Neural progenitor cell (in vitro differentiated cells): ENCODE measurements around the gene WDR1. TPM values are rescaled to one million over a fixed set of nuclear protein-coding genes. Genes with fewer than 3 reads are reported as not detected.

Source experiments
- DNase-seq: peaks from one replicate; pipeline ENCODE4 v3.0.0-alpha.2; 2016; ENCODE audit warnings: low spot score
- H2AFZ ChIP-seq: fragments of 200-600 bp; sonication (generic); replicated peaks from 2 replicates; pipeline ENCODE4 v1.6.1; 2016; ENCODE audit warnings: antibody characterized with exemption
- H3F3A ChIP-seq: fragments of 200-600 bp; sonication (generic); 2 replicates; pipeline ENCODE4 v1.6.1; 2016; ENCODE audit warnings: antibody characterized with exemption, low read depth
- H3K27ac ChIP-seq: fragments of 200-600 bp; sonication (generic); 2 replicates; pipeline ENCODE4 v1.5.1; 2016; ENCODE audit warnings: mild to moderate bottlenecking
- H3K27me3 ChIP-seq: fragments of 200-600 bp; sonication (generic); 2 replicates; pipeline ENCODE4 v1.6.1; 2016; ENCODE audit warnings: mild to moderate bottlenecking, moderate library complexity
- H3K36me3 ChIP-seq: fragments of 200-600 bp; sonication (generic); 2 replicates; pipeline ENCODE4 v1.5.1; 2016
- H3K4me1 ChIP-seq: fragments of 200-600 bp; sonication (generic); 2 replicates; pipeline ENCODE4 v1.6.1; 2016; ENCODE audit warnings: mixed run types
- H3K4me2 ChIP-seq: fragments of 200-600 bp; sonication (generic); 2 replicates; pipeline ENCODE4 v1.6.1; 2016
- H3K4me3 ChIP-seq: fragments of 200-600 bp; sonication (generic); 2 replicates; pipeline ENCODE4 v1.5.1; 2016
- H3K79me2 ChIP-seq: fragments of 200-600 bp; sonication (generic); 2 replicates; pipeline ENCODE4 v1.6.1; 2016; ENCODE audit warnings: low read depth
- H3K9ac ChIP-seq: fragments of 200-600 bp; sonication (generic); 2 replicates; pipeline ENCODE4 v1.6.1; 2016
- H3K9me3 ChIP-seq: fragments of 200-600 bp; sonication (generic); 2 replicates; pipeline ENCODE4 v1.5.1; 2016; ENCODE audit warnings: low read depth
- H4K20me1 ChIP-seq: fragments of 200-600 bp; sonication (generic); 2 replicates; pipeline ENCODE4 v1.6.1; 2016; ENCODE audit warnings: low read depth
- H3K27ac Mint-ChIP-seq: 3 replicates; pipeline ENCODE4 v1.8.0; 2021; ENCODE audit warnings: mixed read lengths
- H3K27me3 Mint-ChIP-seq: 2 replicates; pipeline ENCODE4 v1.8.0; 2022; ENCODE audit warnings: low read depth, mild to moderate bottlenecking, inconsistent platforms, moderate library complexity, mixed read lengths; ENCODE audit not compliant: insufficient read depth
- H3K36me3 Mint-ChIP-seq: 3 replicates; pipeline ENCODE4 v1.8.0; 2021; ENCODE audit warnings: mixed read lengths
- H3K4me1 Mint-ChIP-seq: 3 replicates; pipeline ENCODE4 v1.8.0; 2021; ENCODE audit warnings: mixed read lengths
- H3K4me3 Mint-ChIP-seq: 3 replicates; pipeline ENCODE4 v1.8.0; 2021; ENCODE audit warnings: mild to moderate bottlenecking, moderate library complexity, mixed read lengths
- H3K9me3 Mint-ChIP-seq: 3 replicates; pipeline ENCODE4 v1.8.0; 2020; ENCODE audit warnings: mixed read lengths
- CTCF ChIP-seq: fragments of 200-600 bp; sonication (generic); IDR thresholded peaks from 2 replicates; pipeline ENCODE4 v1.5.1; 2017; ENCODE audit warnings: antibody characterized with exemption, mild to moderate bottlenecking
- EZH2 ChIP-seq: fragments of 200-600 bp; sonication (generic); IDR thresholded peaks from 2 replicates; pipeline ENCODE4 v1.6.1; 2017; ENCODE audit warnings: antibody characterized with exemption, mild to moderate bottlenecking, moderate library complexity
- EZH2phosphoT487 ChIP-seq: fragments of 200-600 bp; sonication (generic); IDR thresholded peaks from 2 replicates; pipeline ENCODE4 v1.6.1; 2017; ENCODE audit warnings: antibody characterized with exemption
- total RNA-seq: library from RNA; depleted of rRNA; stranded (reverse); fragments of >200 nt; gene quantifications from 2 replicates; pipeline ENCODE4 v1.2.3, GENCODE V29; 2015; ENCODE audit warnings: low replicate concordance

Gene WDR1
- total RNA-seq, 1 donor from 2014 or later: 83.1 TPM

- Histone ChIP-seq H3K4me1 (peaks cover 4% of the 10 kb centered on the region), H3K4me2 (no peak overlapping the region), H4K20me1 (no peaks in the 10 kb centered on the region), H3K27ac (no peak overlapping the region), H3K9me3 (no peaks in the 10 kb centered on the region), H3K9ac (no peak overlapping the region), H3K79me2 (no peaks in the 10 kb centered on the region), H2AFZ (no peak overlapping the region), H3F3A (no peaks in the 10 kb centered on the region), H3K36me3 (no peaks in the 10 kb centered on the region), H3K27me3 (no peaks in the 10 kb centered on the region), H3K4me3 (no peak overlapping the region)
- peaks cover 14% of the 10 kb centered on the region for H3K4me1 Mint-ChIP-seq
- no peak overlapping the region for H3K27ac Mint-ChIP-seq
- H3K36me3 Mint-ChIP-seq: no peaks in the 10 kb centered on the region
- H3K4me3 Mint-ChIP-seq: no peak overlapping the region
- H3K27me3 Mint-ChIP-seq: peaks cover 13% of the 10 kb centered on the region
- H3K9me3 Mint-ChIP-seq: peaks cover 2% of the 10 kb centered on the region
- no peak for DNase-seq
- TF ChIP-seq EZH2 (no peak), EZH2phosphoT487 (no peak), CTCF (no peak)
These were observed 79.7 kb downstream of the WDR1 start for GRCh38 chr4:10036807-10037342.

DNA sequence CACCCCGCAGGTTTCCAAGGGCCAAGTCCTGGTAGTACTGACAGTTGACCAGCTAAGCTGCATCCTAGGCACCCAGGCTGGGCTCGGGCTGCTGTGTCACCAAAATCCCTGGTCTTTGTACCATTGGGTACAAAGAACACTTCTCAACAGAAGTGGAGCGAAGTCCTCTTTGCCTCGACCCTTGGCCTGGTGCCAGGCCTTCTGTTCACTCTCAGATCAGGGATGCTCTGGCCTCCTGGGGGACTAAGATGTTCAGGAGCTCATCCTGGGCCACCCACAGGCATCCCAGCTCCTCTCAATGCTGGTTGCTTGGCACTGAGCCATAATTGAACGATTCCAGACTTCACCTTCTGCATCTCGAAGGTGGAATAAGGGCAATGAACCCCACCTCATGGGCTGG, 81.5 kb downstream of the WDR1 start:
- Histone ChIP-seq H3K79me2 (no peaks in the 10 kb centered on the region), H3K9ac (no peak overlapping the region), H3K4me1 (peaks cover 13% of the 10 kb centered on the region), H3K27me3 (no peaks in the 10 kb centered on the region), H3K4me2 (no peak overlapping the region), H2AFZ (no peak overlapping the region), H3K4me3 (no peak overlapping the region), H3F3A (no peaks in the 10 kb centered on the region), H4K20me1 (no peaks in the 10 kb centered on the region), H3K27ac (no peak overlapping the region), H3K36me3 (no peaks in the 10 kb centered on the region), H3K9me3 (no peaks in the 10 kb centered on the region)
- DNase-seq: no peak
- Mint-ChIP-seq H3K4me1 (peaks cover 29% of the 10 kb centered on the region), H3K9me3 (peaks cover 2% of the 10 kb centered on the region), H3K27me3 (peaks cover 7% of the 10 kb centered on the region), H3K27ac (no peak overlapping the region), H3K4me3 (no peak overlapping the region), H3K36me3 (no peaks in the 10 kb centered on the region)
- TF ChIP-seq EZH2phosphoT487 (no peak), CTCF (no peak), EZH2 (no peak)

- Histone ChIP-seq H4K20me1 (no peaks in the 10 kb centered on the region), H3K36me3 (no peaks in the 10 kb centered on the region), H3K79me2 (no peaks in the 10 kb centered on the region), H3K4me2 (no peak overlapping the region), H3F3A (no peaks in the 10 kb centered on the region), H3K4me3 (no peak overlapping the region), H3K9me3 (no peaks in the 10 kb centered on the region), H3K4me1 (peaks cover 13% of the 10 kb centered on the region), H3K27ac (no peak overlapping the region), H2AFZ (no peak overlapping the region), H3K27me3 (no peaks in the 10 kb centered on the region), H3K9ac (no peak overlapping the region)
- Mint-ChIP-seq H3K9me3 (peaks cover 2% of the 10 kb centered on the region), H3K27me3 (peaks cover 7% of the 10 kb centered on the region), H3K4me1 (peaks cover 29% of the 10 kb centered on the region), H3K36me3 (no peaks in the 10 kb centered on the region), H3K27ac (no peak overlapping the region), H3K4me3 (no peak overlapping the region)
- TF ChIP-seq CTCF (no peak), EZH2 (no peak), EZH2phosphoT487 (no peak)
- DNase-seq: no peak
These were observed 81.9 kb downstream of the WDR1 start for GRCh38 chr4:10034612-10035104.
